Thymus (tissue), 11 donors: ENCODE results near the gene LRRFIP1. TPM values are rescaled to one million over a fixed set of nuclear protein-coding genes. Genes with fewer than 3 reads are reported as not detected.

Source experiments
- DNase-seq, 9 donors: peaks; one replicate each; pipeline ENCODE4 v3.0.0-alpha.2; 2013; ENCODE audit warnings: low spot score in 9 of 9, low read depth in 6 of 9, missing footprints in 1 of 9
- H3K27ac ChIP-seq, 2 donors: one replicate each; pipeline ENCODE4 v1.5.1; 2013; ENCODE audit warnings: control low read depth in 1 of 2, low read depth in 1 of 2, low read length in 1 of 2, mild to moderate bottlenecking in 1 of 2, moderate library complexity in 1 of 2
- H3K27me3 ChIP-seq, 2 donors: one replicate each; pipeline ENCODE4 v1.5.1; 2013; ENCODE audit warnings: low read length in 1 of 2; ENCODE audit not compliant: control insufficient read depth in 2 of 2, insufficient read depth in 1 of 2
- H3K36me3 ChIP-seq, 2 donors: one replicate each; pipeline ENCODE4 v1.5.1; 2013; ENCODE audit warnings: low read length in 1 of 2, mild to moderate bottlenecking in 1 of 2, moderate library complexity in 1 of 2; ENCODE audit not compliant: control insufficient read depth in 2 of 2, insufficient read depth in 2 of 2
- H3K4me1 ChIP-seq, 2 donors: one replicate each; pipeline ENCODE4 v1.5.1; 2013; ENCODE audit warnings: low read length in 2 of 2; ENCODE audit not compliant: control insufficient read depth in 2 of 2, insufficient read depth in 2 of 2
- H3K4me3 ChIP-seq, 2 donors: one replicate each; pipeline ENCODE4 v1.5.1; 2013; ENCODE audit warnings: low read length in 2 of 2, control low read depth in 1 of 2, mild to moderate bottlenecking in 1 of 2
- H3K9me3 ChIP-seq, 2 donors: one replicate each; pipeline ENCODE4 v1.5.1; 2013; ENCODE audit warnings: low read length in 1 of 2, mild to moderate bottlenecking in 1 of 2; ENCODE audit not compliant: control insufficient read depth in 2 of 2, insufficient read depth in 1 of 2
- WGBS: extraction: QIAGEN DNeasy Blood & Tissue Kit; methylation state at CpG from one replicate; pipeline ENCODE4 v1.1.7; 2013; 5-methylcytosine and 5-hydroxymethylcytosine counted together
- polyA plus RNA-seq: library from polyadenylated mRNA; stranded (reverse); fragments of 200-250 nt; gene quantifications from one replicate; pipeline ENCODE4 v1.2.3, GENCODE V29; 2013
- total RNA-seq: library from RNA; stranded (reverse); fragments of 120-200 nt; gene quantifications from one replicate; pipeline ENCODE4 v1.2.4, GENCODE V29; 2013
- donor health status: healthy.

Gene LRRFIP1
- total and polyA plus RNA-seq, 2 donors, result 31.0 to 62.6 TPM

GRCh38 chr2:237727363-237727762 is 100.0 kb downstream of the LRRFIP1 start:
- no peak overlapping the region for H3K27ac ChIP-seq
- peaks cover 0 to 6% of the 10 kb centered on the region in 2 donors for H3K36me3 ChIP-seq
- 92% methylated on average over 5 of the region's 5 CpGs for WGBS
- no peaks in the 10 kb centered on the region for H3K27me3 ChIP-seq
- peaks cover 0 to 8% of the 10 kb centered on the region in 2 donors for H3K4me1 ChIP-seq
- no peak overlapping the region for H3K4me3 ChIP-seq
- H3K9me3 ChIP-seq, result no peaks in the 10 kb centered on the region
- no peak for DNase-seq

GRCh38 chr2:237729681-237730475 is 102.5 kb downstream of the LRRFIP1 start:
- Histone ChIP-seq H3K4me1 (peaks cover 0 to 8% of the 10 kb centered on the region in 2 donors), H3K27ac (no peak overlapping the region), H3K27me3 (no peaks in the 10 kb centered on the region), H3K36me3 (peaks cover under 1 to 7% of the 10 kb centered on the region in 2 donors), H3K9me3 (no peaks in the 10 kb centered on the region), H3K4me3 (no peak overlapping the region)
- 98% methylated on average over 12 of the region's 12 CpGs for WGBS
- DNase-seq, result no peak

GRCh38 chr2:237731663-237732062 is 104.3 kb downstream of the LRRFIP1 start:
- WGBS, result 81% methylated on average over 6 of the region's 6 CpGs
- Histone ChIP-seq H3K9me3 (no peaks in the 10 kb centered on the region), H3K36me3 (peaks cover 8 to 9% of the 10 kb centered on the region in 2 donors), H3K27me3 (no peaks in the 10 kb centered on the region), H3K4me3 (no peak overlapping the region), H3K4me1 (peaks cover 0 to 8% of the 10 kb centered on the region in 2 donors), H3K27ac (no peak overlapping the region)
- no peak for DNase-seq

DNA sequence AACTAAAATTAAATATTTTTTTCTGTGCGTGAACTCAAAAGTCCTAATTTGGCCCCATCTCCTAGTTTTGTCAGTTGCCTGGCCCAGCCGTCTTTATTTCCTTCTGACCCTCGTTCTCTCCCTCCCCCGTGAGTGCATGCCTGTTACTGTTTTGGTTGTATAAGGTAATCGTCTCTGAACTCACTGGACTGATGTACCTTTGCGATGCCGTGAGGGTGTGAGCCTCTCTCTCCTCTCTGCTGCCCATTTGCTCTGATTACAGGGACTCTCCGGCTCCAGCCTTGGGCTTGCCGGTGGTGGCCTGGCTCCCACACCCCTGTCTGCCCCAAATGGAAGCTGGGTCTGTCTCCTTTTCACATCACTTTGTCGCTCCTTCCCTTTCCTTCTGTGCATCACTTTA is 104.7 kb downstream of the LRRFIP1 start:
- WGBS, result 96% methylated on average over 10 of the region's 10 CpGs
- no peak for DNase-seq
- Histone ChIP-seq H3K4me1 (peaks cover 0 to 8% of the 10 kb centered on the region in 2 donors), H3K9me3 (no peaks in the 10 kb centered on the region), H3K27me3 (no peaks in the 10 kb centered on the region), H3K4me3 (no peak overlapping the region), H3K36me3 (peaks cover 12 to 13% of the 10 kb centered on the region in 2 donors), H3K27ac (no peak overlapping the region)

- WGBS, result 93% methylated on average over 13 of the region's 13 CpGs
- Histone ChIP-seq H3K4me1 (peaks cover 0 to 8% of the 10 kb centered on the region in 2 donors), H3K9me3 (no peaks in the 10 kb centered on the region), H3K27ac (no peak overlapping the region), H3K4me3 (no peak overlapping the region), H3K27me3 (no peaks in the 10 kb centered on the region), H3K36me3 (peaks cover 10 to 18% of the 10 kb centered on the region in 2 donors)
- no peak for DNase-seq
Observed at GRCh38 chr2:237732790-237733381, 105.5 kb downstream of the LRRFIP1 start.

DNA sequence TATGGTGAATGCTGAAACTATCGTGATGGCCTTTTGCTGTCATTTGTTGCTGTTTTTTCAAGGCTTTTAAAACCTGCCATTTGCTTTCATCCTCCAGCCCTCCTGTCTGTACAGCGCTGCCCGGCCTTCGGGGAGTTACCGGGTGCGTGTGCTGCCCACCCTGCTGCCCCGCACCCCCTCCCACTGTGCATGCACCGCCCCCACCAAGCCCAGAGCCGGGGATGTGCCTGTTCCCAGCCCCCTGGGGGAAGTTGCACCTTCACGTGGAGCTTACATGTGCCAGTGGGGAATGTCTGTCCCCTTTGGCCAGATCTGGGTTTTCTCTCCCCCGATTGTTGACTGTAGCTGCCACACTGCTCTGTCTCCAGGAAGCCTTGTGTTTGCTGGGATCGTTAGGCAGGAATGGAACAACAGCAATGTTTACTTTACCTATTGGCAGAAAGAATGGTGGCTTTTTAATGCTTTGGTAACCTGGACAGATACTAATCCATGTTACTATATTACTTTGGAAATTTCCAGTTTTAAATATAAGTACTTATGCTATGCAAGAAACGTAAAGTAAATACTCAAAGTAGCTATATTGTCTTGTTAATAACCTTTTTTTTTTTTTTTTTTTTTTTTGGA is 106.4 kb downstream of the LRRFIP1 start:
- H3K27me3 ChIP-seq, result no peaks in the 10 kb centered on the region
- H3K4me3 ChIP-seq, result no peak overlapping the region
- no peak for DNase-seq
- no peaks in the 10 kb centered on the region for H3K9me3 ChIP-seq
- H3K4me1 ChIP-seq, result peaks cover 0 to 8% of the 10 kb centered on the region in 2 donors
- WGBS, result 93% methylated on average over 13 of the region's 13 CpGs
- no peak overlapping the region for H3K27ac ChIP-seq
- peaks cover 10 to 18% of the 10 kb centered on the region in 2 donors for H3K36me3 ChIP-seq

- H3K27me3 ChIP-seq, result no peaks in the 10 kb centered on the region
- DNase-seq, result no peak
- H3K27ac ChIP-seq, result no peak overlapping the region
- peaks cover 0 to 8% of the 10 kb centered on the region in 2 donors for H3K4me1 ChIP-seq
- H3K4me3 ChIP-seq, result no peak overlapping the region
- no peaks in the 10 kb centered on the region for H3K9me3 ChIP-seq
- peaks cover 10 to 18% of the 10 kb centered on the region in 2 donors for H3K36me3 ChIP-seq
- WGBS, result 93% methylated on average over 25 of the region's 25 CpGs
Observed at GRCh38 chr2:237734905-237735623, 107.7 kb downstream of the LRRFIP1 start.

GRCh38 chr2:237735798-237736197 is 108.4 kb downstream of the LRRFIP1 start:
- 96% methylated on average over 8 of the region's 8 CpGs for WGBS
- no peaks in the 10 kb centered on the region for H3K9me3 ChIP-seq
- H3K27ac ChIP-seq, result no peak overlapping the region
- no peak for DNase-seq
- H3K4me3 ChIP-seq, result no peak overlapping the region
- H3K4me1 ChIP-seq, result peaks cover 0 to 8% of the 10 kb centered on the region in 2 donors
- no peaks in the 10 kb centered on the region for H3K27me3 ChIP-seq
- H3K36me3 ChIP-seq, result peaks cover 10 to 18% of the 10 kb centered on the region in 2 donors
